Ovary (tissue), 3 donors: ENCODE measurements around the gene SRSF3.

Source experiments
- EP300 ChIP-seq: sonication (generic); formaldehyde crosslinking; IDR thresholded peaks from one replicate; pipeline ENCODE4 v1.6.1; 2017; ENCODE audit warnings: antibody characterized with exemption
- POLR2A ChIP-seq: fragments of 450-650 bp; IDR thresholded peaks from one replicate; pipeline ENCODE4 v1.6.1; 2017; ENCODE audit warnings: antibody characterized with exemption, mild to moderate bottlenecking, moderate library complexity
- TF ChIP-seq, protein P1 (sequence below), 3 donors: fragments of 450-650 bp in 2 of 3; fragments of 200-600 bp in 1 of 3; IDR thresholded peaks; one replicate each; pipeline versions ENCODE4 v1.5.1 to v1.8.0; 2016 to 2022; ENCODE audit warnings: antibody characterized with exemption in 3 of 3, mild to moderate bottlenecking in 1 of 3
- donor health status: DM: no; HTN: no; CAD: no.

DNA sequence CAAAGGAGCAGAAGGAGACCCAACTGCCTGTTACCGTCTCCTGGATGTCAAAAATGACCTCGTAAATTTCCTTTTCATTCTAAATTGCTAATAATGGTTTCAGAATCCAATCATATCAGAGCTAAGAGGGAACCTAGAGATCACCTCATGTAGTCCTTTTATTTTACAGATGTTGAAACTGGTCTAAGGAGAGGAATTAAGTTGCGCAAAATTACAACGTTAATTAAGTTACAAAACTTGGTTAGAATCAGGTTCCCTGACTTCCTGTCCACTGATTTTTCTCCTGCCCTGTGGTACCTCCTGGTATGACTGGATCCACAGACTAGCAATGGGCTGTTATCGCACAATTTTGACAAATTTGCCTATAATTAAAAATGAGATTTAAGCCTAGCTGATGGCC is 37.9 kb upstream of the SRSF3 start:
- TF ChIP-seq, protein P1, sequence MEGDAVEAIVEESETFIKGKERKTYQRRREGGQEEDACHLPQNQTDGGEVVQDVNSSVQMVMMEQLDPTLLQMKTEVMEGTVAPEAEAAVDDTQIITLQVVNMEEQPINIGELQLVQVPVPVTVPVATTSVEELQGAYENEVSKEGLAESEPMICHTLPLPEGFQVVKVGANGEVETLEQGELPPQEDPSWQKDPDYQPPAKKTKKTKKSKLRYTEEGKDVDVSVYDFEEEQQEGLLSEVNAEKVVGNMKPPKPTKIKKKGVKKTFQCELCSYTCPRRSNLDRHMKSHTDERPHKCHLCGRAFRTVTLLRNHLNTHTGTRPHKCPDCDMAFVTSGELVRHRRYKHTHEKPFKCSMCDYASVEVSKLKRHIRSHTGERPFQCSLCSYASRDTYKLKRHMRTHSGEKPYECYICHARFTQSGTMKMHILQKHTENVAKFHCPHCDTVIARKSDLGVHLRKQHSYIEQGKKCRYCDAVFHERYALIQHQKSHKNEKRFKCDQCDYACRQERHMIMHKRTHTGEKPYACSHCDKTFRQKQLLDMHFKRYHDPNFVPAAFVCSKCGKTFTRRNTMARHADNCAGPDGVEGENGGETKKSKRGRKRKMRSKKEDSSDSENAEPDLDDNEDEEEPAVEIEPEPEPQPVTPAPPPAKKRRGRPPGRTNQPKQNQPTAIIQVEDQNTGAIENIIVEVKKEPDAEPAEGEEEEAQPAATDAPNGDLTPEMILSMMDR (IDR thresholded peaks at IDR 0.05) = no peak
- no peak for TF ChIP-seq EP300
- TF ChIP-seq POLR2A = no peak
